K562 (cell line): Measurements from ENCODE around the gene LIN28A. TPM values are rescaled to one million over a fixed set of nuclear protein-coding genes. Genes with fewer than 3 reads are reported as not detected.
A peak's percentile ranks its signal among the peaks of the same experiment; 100 is the strongest.

ENCODE experiments used
- CBX1 ChIP-seq: sonication (generic); IDR thresholded peaks from 2 replicates; pipeline ENCODE4 v1.6.1; 2016; ENCODE audit warnings: antibody characterized with exemption, low read depth, mild to moderate bottlenecking
- EGR1 ChIP-seq: fragments of 450-650 bp; conservative IDR thresholded peaks from 2 replicates; pipeline ENCODE4 v1.6.1; 2017; ENCODE audit warnings: mild to moderate bottlenecking
- FOXK2 ChIP-seq, 2 experiments: fragments of 450-650 bp; IDR thresholded peaks in 1 of 2; conservative IDR thresholded peaks in 1 of 2; 2 replicates each; pipeline ENCODE4 v1.6.1; 2016; ENCODE audit warnings: low read depth in 2 of 2, mild to moderate bottlenecking in 1 of 2
- GTF3C2 ChIP-seq: IDR thresholded peaks from 3 replicates; pipeline ENCODE4 v1.6.1; 2011; ENCODE audit warnings: borderline replicate concordance, mild to moderate bottlenecking, moderate library complexity; ENCODE audit not compliant: insufficient read length; ENCODE audit errors: extremely low read depth
- HDAC8 ChIP-seq: fragments of 450-650 bp; IDR thresholded peaks from 2 replicates; pipeline ENCODE4 v1.6.1; 2016; ENCODE audit warnings: mild to moderate bottlenecking, missing genetic modification characterization, moderate library complexity, missing compliant biosample characterization
- MYC ChIP-seq, 2 experiments: fragments of 250-450 bp in 1 of 2; sonication (Bioruptor Pico) in 1 of 2; IDR thresholded peaks; 2 replicates each; pipeline versions ENCODE4 v1.5.1 to v1.6.1; 2012 to 2021; ENCODE audit warnings: low read depth in 2 of 2, borderline replicate concordance in 1 of 2, improper control_type of control experiment in 1 of 2, low read length in 1 of 2, mild to moderate bottlenecking in 1 of 2, moderate library complexity in 1 of 2
- PCBP1 ChIP-seq: fragments of 200-400 bp; formaldehyde crosslinking; IDR thresholded peaks from 2 replicates; pipeline ENCODE4 v1.6.1; 2018; ENCODE audit warnings: mild to moderate bottlenecking, low read depth, low read length; ENCODE audit not compliant: poor library complexity, severe bottlenecking
- POLR2G ChIP-seq: fragments of 200-400 bp; formaldehyde crosslinking; IDR thresholded peaks from 2 replicates; pipeline ENCODE4 v1.6.1; 2017; ENCODE audit warnings: low read depth, mild to moderate bottlenecking, antibody characterized with exemption, low read length, moderate library complexity
- POLR2H ChIP-seq: IDR thresholded peaks from 2 replicates; pipeline ENCODE4 v1.6.1; 2016; ENCODE audit warnings: missing genetic modification characterization, low read depth, mild to moderate bottlenecking, control low read depth, missing compliant biosample characterization, moderate library complexity
- RBFOX2 ChIP-seq: fragments of 200-400 bp; formaldehyde crosslinking; IDR thresholded peaks from 2 replicates; pipeline ENCODE4 v1.6.1; 2017; ENCODE audit warnings: low read depth, mild to moderate bottlenecking, low read length, moderate library complexity
- TARDBP ChIP-seq: fragments of 450-650 bp; IDR thresholded peaks from 2 replicates; pipeline ENCODE4 v1.6.1; 2016
- YY1 ChIP-seq, 3 experiments: IDR thresholded peaks; 2 replicates each; pipeline ENCODE4 v1.6.1; 2011; ENCODE audit warnings: low read length in 2 of 3, mild to moderate bottlenecking in 2 of 3, moderate library complexity in 2 of 3, borderline replicate concordance in 1 of 3, control low read depth in 1 of 3, low read depth in 1 of 3; ENCODE audit not compliant: insufficient read depth in 3 of 3, insufficient replicate concordance in 2 of 3, control insufficient read depth in 1 of 3, insufficient read length in 1 of 3; ENCODE audit errors: extremely low read depth in 1 of 3
- ZBTB43 ChIP-seq: sonication (generic); formaldehyde crosslinking; IDR thresholded peaks from 2 replicates; pipeline ENCODE4 v1.8.0; 2023; ENCODE audit warnings: mild to moderate bottlenecking, missing genetic modification reagents
- ZNF253 ChIP-seq: fragments of 250-450 bp; sonication (Bioruptor Pico); conservative IDR thresholded peaks from 2 replicates; pipeline ENCODE4 v1.6.1; 2021; ENCODE audit warnings: mild to moderate bottlenecking
- ZNF384 ChIP-seq: IDR thresholded peaks from 2 replicates; pipeline ENCODE4 v1.6.1; 2012; ENCODE audit warnings: low read depth, low read length, improper control_type of control experiment
- ZNF431 ChIP-seq: sonication (generic); formaldehyde crosslinking; IDR thresholded peaks from 2 replicates; pipeline ENCODE4 v1.8.0; 2022; ENCODE audit warnings: mild to moderate bottlenecking, missing genetic modification reagents
- ZNF445 ChIP-seq: fragments of 250-450 bp; sonication (Bioruptor Pico); IDR thresholded peaks from 2 replicates; pipeline ENCODE4 v1.4.0; 2020; ENCODE audit warnings: low read depth, mild to moderate bottlenecking, moderate library complexity
- ZNF511 ChIP-seq: sonication (generic); formaldehyde crosslinking; IDR thresholded peaks from 2 replicates; pipeline ENCODE4 v1.8.0; 2022; ENCODE audit warnings: mild to moderate bottlenecking, missing genetic modification reagents
- ZNF583 ChIP-seq: fragments of 250-450 bp; sonication (Bioruptor Pico); IDR thresholded peaks from 2 replicates; pipeline ENCODE4 v1.4.0; 2020
- polyA plus RNA-seq, 8 experiments: library from polyadenylated mRNA; depleted of rRNA in 4 of 8; stranded (reverse) in 5 of 8; unstranded in 3 of 8; fragments of >200 nt; fragmentation: Nextera tagmentation in 2 of 8; fragmentation: Illumina TruSeq in 1 of 8; extraction: Ambion mirVana in 2 of 8; extraction: Trizol in 1 of 8; gene quantifications; 2 replicates each; pipeline versions ENCODE4 v1.2.1 to v1.2.3, GENCODE V29; 2011 to 2014; ENCODE audit warnings: inconsistent platforms in 1 of 8, missing spikeins in 1 of 8
- total RNA-seq, 7 experiments: library from RNA; depleted of rRNA in 6 of 7; stranded (reverse); fragments of >200 nt in 6 of 7; fragmentation: Illumina TruSeq in 2 of 7; extraction: Trizol in 2 of 7; gene quantifications; 2 replicates each; pipeline versions ENCODE4 v1.2.1 to v1.2.3, GENCODE V29; 2011 to 2021; ENCODE audit warnings: low replicate concordance in 1 of 7
- TF ChIP-seq, protein P1 (sequence below): fragments of 450-650 bp; IDR thresholded peaks from 2 replicates; pipeline ENCODE4 v1.6.1; 2018; ENCODE audit warnings: mild to moderate bottlenecking, low read depth; ENCODE audit not compliant: partially characterized antibody

The LIN28A gene
- total and polyA plus RNA-seq, 9 of the 15 experiments (the other 6 are each of a cell fraction or from before 2014, with no cell fraction given), result 0.80 to 5.4 (median 3.9) TPM

GRCh38 chr1:26477446-26478152 lies 67.0 kb downstream of the LIN28A start (continued):
- TF ChIP-seq ZBTB43 (CRISPR knock-in tag), result no peak
- TF ChIP-seq TARDBP, result no peak
- no peak for TF ChIP-seq ZNF253
- TF ChIP-seq EGR1, result no peak
- TF ChIP-seq ZNF431 (CRISPR knock-in tag), result 0 out of 2 replicates have a peak, but pooled peaks have one; percentile 27
- no peak for TF ChIP-seq MYC (IDR thresholded peaks at IDR 0.05; ENCODE audit: low read depth, low read length)
- TF ChIP-seq MYC (CRISPR knock-in tag; IDR thresholded peaks at IDR 0.05; ENCODE audit: borderline replicate concordance, low read depth), result 0 out of 2 replicates have a peak, but pooled peaks have one; percentile 41
- TF ChIP-seq HDAC8 (tag), result 0 out of 2 replicates have a peak, but pooled peaks have one; percentile 31
- TF ChIP-seq PCBP1, result no peak
- TF ChIP-seq ZNF445, result no peak
- no peak for TF ChIP-seq ZNF384
- TF ChIP-seq ZNF583 (CRISPR knock-in tag), result 0 out of 2 replicates have a peak, but pooled peaks have one; percentile 61
- TF ChIP-seq POLR2H (tag), result peak; percentile 34
- no peak for TF ChIP-seq FOXK2 (conservative IDR thresholded peaks at IDR 0.05 in 1 of 2, IDR thresholded peaks at IDR 0.05 in 1 of 2; ENCODE audit: low read depth in 2 of 2)
- no peak for TF ChIP-seq ZNF511 (CRISPR knock-in tag)
- no peak for TF ChIP-seq CBX1
- no peak for TF ChIP-seq GTF3C2
- peak; percentile 49; the same call in 1 of the 2 replicates for TF ChIP-seq RBFOX2
- TF ChIP-seq POLR2G, result peak; percentile 8; the same call in 1 of the 2 replicates
- TF ChIP-seq, protein P1, sequence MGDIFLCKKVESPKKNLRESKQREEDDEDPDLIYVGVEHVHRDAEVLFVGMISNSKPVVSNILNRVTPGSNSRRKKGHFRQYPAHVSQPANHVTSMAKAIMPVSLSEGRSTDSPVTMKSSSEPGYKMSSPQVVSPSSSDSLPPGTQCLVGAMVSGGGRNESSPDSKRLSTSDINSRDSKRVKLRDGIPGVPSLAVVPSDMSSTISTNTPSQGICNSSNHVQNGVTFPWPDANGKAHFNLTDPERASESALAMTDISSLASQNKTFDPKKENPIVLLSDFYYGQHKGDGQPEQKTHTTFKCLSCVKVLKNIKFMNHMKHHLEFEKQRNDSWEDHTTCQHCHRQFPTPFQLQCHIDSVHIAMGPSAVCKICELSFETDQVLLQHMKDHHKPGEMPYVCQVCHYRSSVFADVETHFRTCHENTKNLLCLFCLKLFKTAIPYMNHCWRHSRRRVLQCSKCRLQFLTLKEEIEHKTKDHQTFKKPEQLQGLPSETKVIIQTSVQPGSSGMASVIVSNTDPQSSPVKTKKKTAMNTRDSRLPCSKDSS, result no peak
- TF ChIP-seq YY1 (IDR thresholded peaks at IDR 0.05; ENCODE audit: borderline replicate concordance in 1 of 3, control insufficient read depth in 1 of 3, extremely low read depth in 1 of 3, insufficient read depth in 3 of 3, insufficient read length in 1 of 3, insufficient replicate concordance in 2 of 3, low read depth in 1 of 3, low read length in 2 of 3), result peak in 1 of 3 experiments; percentile 40
